Measurements from ENCODE around the gene ABHD14A.
A peak's percentile ranks its signal among the peaks of the same experiment; 100 is the strongest.

The ABHD14A gene

DNA sequence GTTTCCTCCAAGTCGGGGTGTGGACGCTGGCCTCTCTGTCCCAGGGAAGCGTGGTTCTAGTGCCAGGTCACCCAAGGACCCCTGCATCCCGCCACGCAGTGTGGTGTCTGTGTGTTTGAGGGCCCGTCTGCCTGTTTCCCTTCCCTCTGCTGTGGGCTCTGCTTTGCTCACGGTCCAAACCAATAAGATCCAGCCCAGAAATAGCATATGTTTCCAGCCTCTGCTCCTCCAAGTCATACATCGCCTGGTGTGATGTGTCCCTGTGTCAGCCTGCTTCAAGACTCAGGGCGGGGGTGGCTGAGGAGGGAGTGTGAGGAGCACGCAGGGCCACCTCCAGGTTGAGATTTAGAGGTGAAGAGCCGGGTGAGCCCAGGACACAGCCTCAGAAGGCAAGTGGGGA is 42.7 kb downstream of the ABHD14A start:
- H3K27ac ChIP-seq (ENCODE audit: low read depth, low read length): no peak overlapping the region
- H3K27me3 ChIP-seq (ENCODE audit: control insufficient read depth in 5 of 5, insufficient read depth in 4 of 5, low read length in 5 of 5): no peaks in the 10 kb centered on the region
- H3K9me3 ChIP-seq (ENCODE audit: control insufficient read depth in 5 of 5, low read length in 5 of 5): no peaks in the 10 kb centered on the region
- H3K4me3 ChIP-seq (ENCODE audit: low read depth in 1 of 5, low read length in 5 of 5): no peak overlapping the region
- peaks cover 0 to 29% (median 7%) of the 10 kb centered on the region in 5 donors for H3K4me1 ChIP-seq (ENCODE audit: control insufficient read depth in 5 of 5, insufficient read depth in 5 of 5, low read length in 5 of 5)
- H3K36me3 ChIP-seq (ENCODE audit: control insufficient read depth in 5 of 5, insufficient read depth in 5 of 5, low read length in 5 of 5): no peaks in the 10 kb centered on the region
- H3K9ac ChIP-seq (ENCODE audit: low read length in 5 of 5): no peak overlapping the region

DNA sequence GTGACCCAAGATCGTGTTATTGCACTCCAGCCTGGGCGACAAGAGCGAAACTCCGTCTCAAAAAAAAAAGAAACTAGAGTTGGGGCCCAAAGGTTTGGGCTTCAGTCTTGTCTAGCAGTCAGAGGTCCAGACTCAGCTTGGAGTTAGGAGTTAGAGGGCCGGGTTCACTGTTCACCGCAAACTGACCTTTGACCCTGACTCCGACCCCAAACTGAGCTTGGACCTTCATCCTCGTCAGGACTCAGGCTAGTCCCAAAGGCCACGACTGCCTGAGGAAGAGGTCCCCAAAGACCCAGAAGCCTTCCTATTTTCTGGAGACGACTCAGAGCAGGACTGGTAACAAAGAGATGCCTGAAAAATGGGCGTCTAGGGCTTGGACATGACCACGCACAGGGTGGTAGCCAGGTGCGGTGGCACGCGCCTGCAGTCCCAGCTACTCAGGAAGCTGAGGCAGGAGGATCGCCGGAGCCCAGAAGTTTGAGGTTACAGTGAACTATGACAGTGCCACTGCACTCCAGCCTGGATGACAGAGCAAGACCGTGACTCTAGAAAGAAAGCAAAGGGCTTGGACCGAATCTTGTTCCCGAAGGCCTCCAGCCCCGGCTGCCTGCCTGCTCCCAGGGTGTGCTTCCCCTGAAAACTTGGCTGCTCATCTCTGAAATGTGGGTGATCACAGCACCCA is 43.6 kb downstream of the ABHD14A start:
- Histone ChIP-seq H3K27ac (ENCODE audit: low read depth, low read length) (no peak overlapping the region), H3K36me3 (ENCODE audit: control insufficient read depth in 5 of 5, insufficient read depth in 5 of 5, low read length in 5 of 5) (no peaks in the 10 kb centered on the region), H3K4me3 (ENCODE audit: low read depth in 1 of 5, low read length in 5 of 5) (no peak overlapping the region), H3K9me3 (ENCODE audit: control insufficient read depth in 5 of 5, low read length in 5 of 5) (no peaks in the 10 kb centered on the region), H3K4me1 (ENCODE audit: control insufficient read depth in 5 of 5, insufficient read depth in 5 of 5, low read length in 5 of 5) (peaks cover 0 to 29% (median 4%) of the 10 kb centered on the region in 5 donors), H3K27me3 (ENCODE audit: control insufficient read depth in 5 of 5, insufficient read depth in 4 of 5, low read length in 5 of 5) (peaks cover 0 to 3% (median 0%) of the 10 kb centered on the region in 5 donors), H3K9ac (ENCODE audit: low read length in 5 of 5) (no peak overlapping the region)

DNA sequence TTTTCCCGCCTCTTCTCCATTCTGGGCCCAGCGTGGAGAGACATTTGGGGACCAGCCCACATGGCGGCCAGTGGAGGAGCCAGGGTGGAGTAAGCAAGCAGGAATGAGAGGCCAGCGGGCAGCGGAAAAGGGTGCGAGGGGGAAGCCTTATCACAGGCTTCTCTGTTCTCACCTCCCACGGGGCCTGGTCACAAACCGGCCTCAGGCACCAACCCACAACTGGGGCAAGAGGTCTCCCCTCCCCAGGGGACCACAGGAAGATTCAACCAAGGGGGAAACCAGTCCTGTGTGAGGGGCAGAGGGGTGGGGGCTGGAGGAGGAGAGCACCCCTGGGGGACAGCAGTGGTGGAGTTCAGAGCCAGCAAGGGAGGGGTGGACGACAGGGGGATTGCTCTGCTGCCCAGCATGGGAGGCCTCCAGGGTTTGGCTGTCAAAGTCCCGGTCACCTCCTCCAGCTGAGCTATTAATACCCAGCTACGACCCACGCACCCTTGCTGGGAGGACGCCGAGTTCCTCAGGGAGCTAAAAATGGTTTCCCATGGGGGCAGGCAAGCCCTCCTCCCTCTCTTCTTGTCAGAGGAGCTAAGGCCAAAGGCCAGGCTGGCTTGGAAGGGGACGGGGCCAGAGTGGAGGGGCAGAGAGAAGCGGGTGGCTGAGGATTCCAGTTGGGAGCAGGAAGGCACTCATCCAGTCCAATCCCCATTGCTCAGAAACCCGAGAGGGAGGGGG is 44.7 kb downstream of the ABHD14A start:
- Histone ChIP-seq H3K4me3 (ENCODE audit: low read depth in 1 of 5, low read length in 5 of 5) (no peak overlapping the region), H3K27ac (ENCODE audit: low read depth, low read length) (no peak overlapping the region), H3K9me3 (ENCODE audit: control insufficient read depth in 5 of 5, low read length in 5 of 5) (no peaks in the 10 kb centered on the region), H3K27me3 (ENCODE audit: control insufficient read depth in 5 of 5, insufficient read depth in 4 of 5, low read length in 5 of 5) (peaks cover 0 to 3% (median 0%) of the 10 kb centered on the region in 5 donors), H3K36me3 (ENCODE audit: control insufficient read depth in 5 of 5, insufficient read depth in 5 of 5, low read length in 5 of 5) (no peaks in the 10 kb centered on the region), H3K9ac (ENCODE audit: low read length in 5 of 5) (no peak overlapping the region), H3K4me1 (ENCODE audit: control insufficient read depth in 5 of 5, insufficient read depth in 5 of 5, low read length in 5 of 5) (peaks cover 0 to 35% (median 4%) of the 10 kb centered on the region in 5 donors)

DNA sequence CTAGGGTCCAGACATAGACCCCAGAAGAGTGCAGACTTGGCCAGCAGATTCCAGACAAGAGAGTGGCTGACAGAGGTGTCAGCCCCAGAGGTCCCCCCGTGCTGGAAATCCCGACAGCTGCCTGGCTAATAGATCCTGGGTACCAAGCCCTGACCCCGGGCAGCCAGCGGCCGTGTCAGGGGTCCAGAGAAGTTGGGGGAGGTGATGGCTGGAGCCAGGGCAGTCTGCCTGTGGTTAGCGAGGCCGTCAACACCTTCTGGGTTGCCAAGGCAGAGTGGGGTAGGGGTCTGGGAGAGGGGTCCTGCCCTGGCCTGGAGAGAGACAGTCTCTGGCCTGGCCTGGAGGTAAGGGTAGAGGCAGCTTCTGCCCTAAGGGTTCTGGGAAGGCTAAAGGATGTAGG is 45.9 kb downstream of the ABHD14A start:
- H3K4me1 ChIP-seq (ENCODE audit: control insufficient read depth in 5 of 5, insufficient read depth in 5 of 5, low read length in 5 of 5): peaks cover 0 to 41% (median 4%) of the 10 kb centered on the region in 5 donors
- H3K9ac ChIP-seq (ENCODE audit: low read length in 5 of 5): no peak overlapping the region
- H3K27ac ChIP-seq (ENCODE audit: low read depth, low read length): no peak overlapping the region

DNA sequence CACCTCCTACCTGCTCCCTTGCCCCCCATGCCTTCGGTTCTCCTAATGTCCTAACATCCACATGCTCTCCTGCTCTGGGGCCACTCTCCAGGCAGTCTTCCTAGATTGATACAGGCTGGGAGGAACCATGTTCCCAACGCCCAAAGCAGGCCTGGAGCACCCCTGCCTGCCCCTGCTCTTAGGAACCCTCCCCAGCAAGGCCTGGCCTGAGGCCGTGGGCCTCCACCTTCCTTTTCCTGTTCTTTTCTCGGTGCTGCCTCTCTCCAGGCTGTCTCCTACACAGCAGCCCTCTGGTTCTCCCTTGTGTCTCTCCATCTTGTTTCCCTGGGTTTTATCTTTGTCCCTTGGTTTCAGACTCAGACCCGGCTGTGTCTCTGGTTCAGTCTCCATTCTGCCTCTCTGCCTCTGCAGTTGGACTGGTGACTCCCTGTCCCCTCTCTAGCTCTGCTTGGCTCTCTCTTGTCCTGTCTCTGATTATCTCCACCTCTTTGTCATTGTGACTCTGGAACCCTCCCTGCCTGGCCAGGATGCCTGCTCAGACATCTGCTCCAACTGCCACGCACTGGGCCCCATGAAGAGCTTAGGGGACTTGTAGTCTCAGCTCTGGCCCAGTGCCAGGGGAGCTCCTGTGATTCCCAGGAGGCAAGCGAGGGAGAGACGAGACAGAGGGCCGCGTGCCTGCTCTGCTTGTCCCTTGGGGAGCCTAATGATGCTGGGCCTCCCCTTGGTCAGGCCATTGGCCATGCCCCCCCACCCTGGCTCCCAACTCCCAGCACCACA is 46.8 kb downstream of the ABHD14A start:
- H3K4me3 ChIP-seq (ENCODE audit: low read depth in 1 of 5, low read length in 5 of 5): no peak overlapping the region
- no peak overlapping the region for H3K9ac ChIP-seq (ENCODE audit: low read length in 5 of 5)
- H3K27ac ChIP-seq (ENCODE audit: low read depth, low read length): no peak overlapping the region
- peaks cover 0 to 41% (median 4%) of the 10 kb centered on the region in 5 donors for H3K4me1 ChIP-seq (ENCODE audit: control insufficient read depth in 5 of 5, insufficient read depth in 5 of 5, low read length in 5 of 5)
- no peaks in the 10 kb centered on the region for H3K36me3 ChIP-seq (ENCODE audit: control insufficient read depth in 5 of 5, insufficient read depth in 5 of 5, low read length in 5 of 5)
- peaks cover 0 to 3% (median 0%) of the 10 kb centered on the region in 5 donors for H3K27me3 ChIP-seq (ENCODE audit: control insufficient read depth in 5 of 5, insufficient read depth in 4 of 5, low read length in 5 of 5)
- H3K9me3 ChIP-seq (ENCODE audit: control insufficient read depth in 5 of 5, low read length in 5 of 5): no peaks in the 10 kb centered on the region

More for the DNA sequence above, 45.9 kb downstream of the ABHD14A start:
- H3K9me3 ChIP-seq (ENCODE audit: control insufficient read depth in 5 of 5, low read length in 5 of 5): no peaks in the 10 kb centered on the region
- no peaks in the 10 kb centered on the region for H3K36me3 ChIP-seq (ENCODE audit: control insufficient read depth in 5 of 5, insufficient read depth in 5 of 5, low read length in 5 of 5)
- H3K4me3 ChIP-seq (ENCODE audit: low read depth in 1 of 5, low read length in 5 of 5): no peak overlapping the region
- H3K27me3 ChIP-seq (ENCODE audit: control insufficient read depth in 5 of 5, insufficient read depth in 4 of 5, low read length in 5 of 5): peaks cover 0 to 3% (median 0%) of the 10 kb centered on the region in 5 donors

DNA sequence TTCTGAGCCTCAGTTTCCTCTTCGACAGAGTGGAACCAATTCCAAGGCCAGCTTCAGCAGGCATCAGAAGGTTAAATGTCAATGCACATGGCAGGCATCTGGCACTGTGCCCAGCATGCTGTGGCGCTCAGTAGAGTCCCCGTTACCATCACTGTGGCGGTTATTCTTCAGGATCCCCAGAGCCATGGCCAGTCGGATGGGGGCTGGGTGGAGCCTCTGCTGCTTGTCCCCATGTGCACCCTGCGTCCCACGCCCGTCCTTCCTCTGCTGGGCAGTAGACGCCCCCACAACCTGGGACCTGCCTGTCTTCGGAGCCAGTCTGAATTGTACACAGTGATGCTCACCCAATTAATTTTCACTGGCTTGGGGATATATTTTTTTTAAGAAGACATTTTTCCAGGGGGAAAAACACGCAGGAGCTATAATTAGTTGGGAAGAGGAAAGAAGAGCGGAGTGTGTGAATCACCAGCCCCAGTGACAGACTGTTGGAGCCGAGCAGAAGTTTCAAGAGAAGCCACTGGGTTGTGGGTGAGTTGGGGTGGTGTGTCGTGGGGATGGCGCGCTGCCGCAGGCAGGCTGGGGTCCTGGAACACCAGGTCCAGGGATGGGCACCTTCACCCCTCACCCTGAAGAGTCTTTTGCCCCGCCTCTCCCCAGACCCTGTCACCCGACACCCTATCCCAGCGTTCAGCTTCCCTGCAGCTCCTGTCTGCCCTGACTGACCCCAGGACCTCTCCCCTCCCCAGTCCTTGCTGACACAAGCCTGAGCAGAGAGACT is 47.6 kb downstream of the ABHD14A start:
- Histone ChIP-seq H3K4me3 (ENCODE audit: low read depth in 1 of 5, low read length in 5 of 5) (no peak overlapping the region), H3K4me1 (ENCODE audit: control insufficient read depth in 5 of 5, insufficient read depth in 5 of 5, low read length in 5 of 5) (peaks cover 0 to 41% (median 4%) of the 10 kb centered on the region in 5 donors), H3K27me3 (ENCODE audit: control insufficient read depth in 5 of 5, insufficient read depth in 4 of 5, low read length in 5 of 5) (peaks cover 0 to 3% (median 0%) of the 10 kb centered on the region in 5 donors), H3K9ac (ENCODE audit: low read length in 5 of 5) (no peak overlapping the region), H3K9me3 (ENCODE audit: control insufficient read depth in 5 of 5, low read length in 5 of 5) (no peaks in the 10 kb centered on the region), H3K36me3 (ENCODE audit: control insufficient read depth in 5 of 5, insufficient read depth in 5 of 5, low read length in 5 of 5) (no peaks in the 10 kb centered on the region), H3K27ac (ENCODE audit: low read depth, low read length) (no peak overlapping the region)

DNA sequence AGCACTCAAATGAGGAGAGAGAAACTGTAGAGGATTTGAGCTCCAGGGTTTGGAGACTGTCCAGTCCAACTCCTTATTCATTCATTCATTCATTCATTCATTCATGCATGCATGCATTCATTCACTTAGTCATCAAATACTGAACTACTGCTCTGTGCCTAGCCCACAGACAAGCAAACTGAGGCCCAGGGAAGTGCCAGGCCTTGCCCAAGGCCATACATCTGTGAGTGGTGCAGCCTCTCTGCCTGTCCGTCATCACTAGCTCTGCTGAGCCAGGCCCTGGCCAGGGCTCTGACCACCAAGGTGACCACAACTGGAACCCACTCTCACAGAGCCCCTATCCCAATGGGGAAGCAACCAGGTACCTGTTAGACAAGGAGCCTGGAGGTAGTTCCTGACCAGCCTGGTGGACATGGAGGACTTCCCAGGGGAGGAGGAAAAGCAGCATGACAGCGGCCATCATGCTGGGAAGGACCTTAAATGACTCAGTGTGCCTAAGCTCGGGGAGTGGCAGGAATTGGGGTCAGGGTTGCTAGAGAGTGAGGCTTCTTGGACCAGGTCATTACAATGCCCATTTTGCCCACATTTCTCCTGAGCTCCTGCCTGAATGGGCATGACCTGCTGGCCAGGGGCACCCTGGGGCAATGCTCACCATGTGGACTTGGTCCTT is 48.4 kb downstream of the ABHD14A start:
- Histone ChIP-seq H3K9ac (ENCODE audit: low read length in 5 of 5) (peak overlapping the region in 1 of 5 donors; percentile 48), H3K4me3 (ENCODE audit: low read depth in 1 of 5, low read length in 5 of 5) (no peak overlapping the region), H3K27me3 (ENCODE audit: control insufficient read depth in 5 of 5, insufficient read depth in 4 of 5, low read length in 5 of 5) (peaks cover 0 to 3% (median 0%) of the 10 kb centered on the region in 5 donors), H3K36me3 (ENCODE audit: control insufficient read depth in 5 of 5, insufficient read depth in 5 of 5, low read length in 5 of 5) (no peaks in the 10 kb centered on the region), H3K27ac (ENCODE audit: low read depth, low read length) (no peak overlapping the region), H3K9me3 (ENCODE audit: control insufficient read depth in 5 of 5, low read length in 5 of 5) (no peaks in the 10 kb centered on the region), H3K4me1 (ENCODE audit: control insufficient read depth in 5 of 5, insufficient read depth in 5 of 5, low read length in 5 of 5) (peaks cover 0 to 41% (median 4%) of the 10 kb centered on the region in 5 donors)

DNA sequence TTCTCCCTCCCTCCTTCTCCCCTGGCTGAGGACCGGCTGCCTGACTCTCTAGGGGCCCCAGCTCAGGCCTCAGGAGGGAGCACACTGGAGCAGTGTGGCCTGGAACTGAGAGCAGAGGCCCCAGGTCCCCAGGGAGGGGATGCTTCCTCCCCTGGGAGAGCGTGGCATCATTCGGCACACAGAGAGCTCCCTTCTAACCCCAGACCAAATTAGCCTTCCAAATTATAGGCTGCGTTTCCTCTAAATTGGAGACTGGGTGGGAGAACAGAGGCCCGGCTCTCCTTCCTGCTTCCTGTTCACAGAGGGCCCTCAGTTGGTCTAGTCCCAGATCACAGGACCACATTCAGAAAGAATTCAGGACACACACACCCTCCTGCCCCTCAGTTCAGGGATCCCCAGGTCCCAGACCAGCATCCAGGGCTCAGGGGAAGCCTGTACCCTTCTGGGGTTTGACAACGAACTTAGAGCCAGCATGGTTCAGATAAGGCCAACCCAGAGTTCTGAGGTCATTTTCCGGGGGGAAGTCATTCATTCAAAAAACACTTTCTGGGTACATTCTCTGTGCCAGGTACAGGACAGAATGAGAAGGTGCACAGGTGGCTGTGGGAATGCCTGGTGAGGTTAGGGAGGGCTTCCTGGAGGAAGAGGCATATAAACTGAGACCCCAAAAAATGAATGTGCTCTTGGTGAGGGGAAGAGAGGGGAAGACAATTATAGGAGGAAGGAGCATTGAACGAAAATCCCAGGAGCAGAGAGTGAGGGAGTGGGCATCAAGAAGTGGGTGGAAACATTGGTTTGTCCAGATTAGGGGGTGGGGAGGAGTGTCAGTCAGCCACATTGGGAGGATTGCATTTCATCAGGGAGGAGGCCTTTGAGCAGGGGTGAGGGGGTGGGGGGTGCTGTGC is 49.2 kb downstream of the ABHD14A start:
- no peaks in the 10 kb centered on the region for H3K9me3 ChIP-seq (ENCODE audit: control insufficient read depth in 5 of 5, low read length in 5 of 5)
- H3K9ac ChIP-seq (ENCODE audit: low read length in 5 of 5): peak overlapping the region in 1 of 5 donors; percentile 48
- H3K36me3 ChIP-seq (ENCODE audit: control insufficient read depth in 5 of 5, insufficient read depth in 5 of 5, low read length in 5 of 5): no peaks in the 10 kb centered on the region
- peaks cover 0 to 8% (median 0%) of the 10 kb centered on the region in 5 donors for H3K27me3 ChIP-seq (ENCODE audit: control insufficient read depth in 5 of 5, insufficient read depth in 4 of 5, low read length in 5 of 5)
- peak overlapping the region; percentile 6 for H3K27ac ChIP-seq (ENCODE audit: low read depth, low read length)
- peaks cover 0 to 41% (median 4%) of the 10 kb centered on the region in 5 donors for H3K4me1 ChIP-seq (ENCODE audit: control insufficient read depth in 5 of 5, insufficient read depth in 5 of 5, low read length in 5 of 5)
- H3K4me3 ChIP-seq (ENCODE audit: low read depth in 1 of 5, low read length in 5 of 5): no peak overlapping the region
